DND-41 (cell line): ENCODE results near the gene CACNA1H.

Experiments used
- ATAC-seq: fragments of 200-7000 bp; cut with Tn5 transposase; 3 replicates; pipeline ENCODE4 v1.9.1; 2021; ENCODE audit warnings: low read depth; ENCODE audit not compliant: insufficient read depth
- DNase-seq: peaks from one replicate; pipeline ENCODE4 v3.0.0-alpha.2; 2020
- H2AFZ ChIP-seq: 2 replicates; pipeline ENCODE4 v1.6.0; 2012; ENCODE audit warnings: low read depth, low read length
- H3K27ac ChIP-seq: 2 replicates; pipeline ENCODE4 v1.5.1; 2012; ENCODE audit warnings: low read length, inconsistent platforms
- H3K27me3 ChIP-seq: fragments of 200-600 bp; sonication (generic); 2 replicates; pipeline ENCODE4 v1.6.0; 2012; ENCODE audit warnings: low read length, mild to moderate bottlenecking, inconsistent platforms; ENCODE audit not compliant: insufficient read depth, poor library complexity
- H3K36me3 ChIP-seq: 2 replicates; pipeline ENCODE4 v1.5.1; 2012; ENCODE audit warnings: low read length, inconsistent platforms; ENCODE audit not compliant: insufficient read depth
- H3K4me1 ChIP-seq: 2 replicates; pipeline ENCODE4 v1.5.1; 2012; ENCODE audit warnings: mild to moderate bottlenecking, low read length; ENCODE audit not compliant: insufficient read depth
- H3K4me2 ChIP-seq: 2 replicates; pipeline ENCODE4 v1.6.0; 2012; ENCODE audit warnings: mild to moderate bottlenecking, moderate library complexity, low read length, inconsistent platforms; ENCODE audit not compliant: insufficient read depth
- H3K4me3 ChIP-seq, 2 experiments: fragments of 200-600 bp in 1 of 2; shearing (Covaris generic) in 1 of 2; 2 replicates each; pipeline ENCODE4 v1.5.1; 2012 to 2016; ENCODE audit warnings: inconsistent platforms in 2 of 2, low read length in 2 of 2, mild to moderate bottlenecking in 2 of 2, low read depth in 1 of 2, moderate library complexity in 1 of 2
- H3K79me2 ChIP-seq: 2 replicates; pipeline ENCODE4 v1.6.0; 2012; ENCODE audit warnings: low read length, inconsistent platforms; ENCODE audit not compliant: insufficient read depth
- H3K9ac ChIP-seq: 2 replicates; pipeline ENCODE4 v1.6.0; 2012; ENCODE audit warnings: low read depth, mild to moderate bottlenecking, inconsistent platforms, low read length, moderate library complexity
- H3K9me3 ChIP-seq: 2 replicates; pipeline ENCODE4 v1.5.1; 2012; ENCODE audit warnings: low read length, moderate library complexity, mild to moderate bottlenecking, inconsistent platforms; ENCODE audit not compliant: insufficient read depth, severe bottlenecking
- H4K20me1 ChIP-seq: 2 replicates; pipeline ENCODE4 v1.6.0; 2012; ENCODE audit warnings: low read length; ENCODE audit not compliant: insufficient read depth
- EZH2 ChIP-seq: IDR thresholded peaks from 3 replicates; pipeline ENCODE4 v1.6.1; 2012; ENCODE audit warnings: borderline replicate concordance, low read depth, mild to moderate bottlenecking, moderate library complexity, low read length, inconsistent platforms; ENCODE audit not compliant: severe bottlenecking
- TF ChIP-seq, protein P1 (sequence below): IDR thresholded peaks from 2 replicates; pipeline ENCODE4 v1.5.1; 2012; ENCODE audit warnings: borderline replicate concordance, low read length, moderate library complexity, mild to moderate bottlenecking; ENCODE audit not compliant: poor library complexity, severe bottlenecking; ENCODE audit errors: extremely low read depth

Gene CACNA1H

DNA sequence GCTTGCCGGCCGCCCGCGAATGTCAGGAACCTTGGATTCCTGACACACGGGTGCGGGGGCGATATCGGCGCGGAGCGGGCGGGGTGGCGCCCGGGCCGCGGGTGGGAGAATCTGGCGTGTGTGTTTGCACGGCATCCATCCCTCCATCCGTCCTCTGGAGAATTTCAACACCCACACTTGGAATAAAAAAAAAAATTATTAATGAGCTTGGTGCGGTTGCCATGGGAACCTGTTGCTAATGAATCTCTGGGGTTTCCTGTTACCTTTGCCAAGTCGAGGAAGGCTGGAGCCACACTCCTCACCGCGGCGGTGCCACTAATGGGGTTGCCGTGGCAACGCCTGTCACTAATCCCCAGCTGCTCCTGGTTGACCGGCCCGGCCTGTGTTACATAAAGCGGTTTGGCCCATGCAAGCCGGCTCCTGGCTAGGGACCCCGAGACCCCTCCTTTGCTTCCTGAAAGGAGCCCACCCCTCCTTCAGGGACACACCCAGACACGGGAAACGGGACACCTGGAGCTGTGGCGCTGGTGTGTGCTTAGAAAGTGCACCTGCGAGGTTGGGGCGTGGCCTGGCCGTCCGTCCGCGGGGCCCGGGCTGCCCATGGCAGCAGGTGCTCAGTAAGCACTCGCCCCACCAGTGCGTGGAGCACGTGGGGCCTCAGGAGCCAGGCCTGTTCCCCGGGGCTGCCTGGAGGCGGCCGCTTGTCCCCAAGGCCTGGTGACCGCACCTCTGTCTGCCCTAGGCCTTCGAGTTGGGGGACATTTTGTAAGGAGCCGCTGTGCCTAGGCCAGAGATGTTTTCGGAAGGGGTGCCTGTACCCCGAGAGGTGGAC is 14.6 kb downstream of the CACNA1H start:
- no peak overlapping the region for H3K9ac ChIP-seq
- H3K4me1 ChIP-seq, result no peaks in the 10 kb centered on the region
- no peaks in the 10 kb centered on the region for H3K9me3 ChIP-seq
- H3K4me2 ChIP-seq, result no peak overlapping the region
- no peaks in the 10 kb centered on the region for H3K27me3 ChIP-seq
- ATAC-seq (no peak), DNase-seq (no peak)
- H3K36me3 ChIP-seq, result no peaks in the 10 kb centered on the region
- H2AFZ ChIP-seq, result no peak overlapping the region
- H3K79me2 ChIP-seq, result no peaks in the 10 kb centered on the region
- no peak overlapping the region for H3K4me3 ChIP-seq
- peaks cover 11% of the 10 kb centered on the region; the same call in 1 of the 2 replicates for H4K20me1 ChIP-seq
- TF ChIP-seq, protein P1, sequence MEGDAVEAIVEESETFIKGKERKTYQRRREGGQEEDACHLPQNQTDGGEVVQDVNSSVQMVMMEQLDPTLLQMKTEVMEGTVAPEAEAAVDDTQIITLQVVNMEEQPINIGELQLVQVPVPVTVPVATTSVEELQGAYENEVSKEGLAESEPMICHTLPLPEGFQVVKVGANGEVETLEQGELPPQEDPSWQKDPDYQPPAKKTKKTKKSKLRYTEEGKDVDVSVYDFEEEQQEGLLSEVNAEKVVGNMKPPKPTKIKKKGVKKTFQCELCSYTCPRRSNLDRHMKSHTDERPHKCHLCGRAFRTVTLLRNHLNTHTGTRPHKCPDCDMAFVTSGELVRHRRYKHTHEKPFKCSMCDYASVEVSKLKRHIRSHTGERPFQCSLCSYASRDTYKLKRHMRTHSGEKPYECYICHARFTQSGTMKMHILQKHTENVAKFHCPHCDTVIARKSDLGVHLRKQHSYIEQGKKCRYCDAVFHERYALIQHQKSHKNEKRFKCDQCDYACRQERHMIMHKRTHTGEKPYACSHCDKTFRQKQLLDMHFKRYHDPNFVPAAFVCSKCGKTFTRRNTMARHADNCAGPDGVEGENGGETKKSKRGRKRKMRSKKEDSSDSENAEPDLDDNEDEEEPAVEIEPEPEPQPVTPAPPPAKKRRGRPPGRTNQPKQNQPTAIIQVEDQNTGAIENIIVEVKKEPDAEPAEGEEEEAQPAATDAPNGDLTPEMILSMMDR, result no peak
- no peak overlapping the region for H3K27ac ChIP-seq

DNA sequence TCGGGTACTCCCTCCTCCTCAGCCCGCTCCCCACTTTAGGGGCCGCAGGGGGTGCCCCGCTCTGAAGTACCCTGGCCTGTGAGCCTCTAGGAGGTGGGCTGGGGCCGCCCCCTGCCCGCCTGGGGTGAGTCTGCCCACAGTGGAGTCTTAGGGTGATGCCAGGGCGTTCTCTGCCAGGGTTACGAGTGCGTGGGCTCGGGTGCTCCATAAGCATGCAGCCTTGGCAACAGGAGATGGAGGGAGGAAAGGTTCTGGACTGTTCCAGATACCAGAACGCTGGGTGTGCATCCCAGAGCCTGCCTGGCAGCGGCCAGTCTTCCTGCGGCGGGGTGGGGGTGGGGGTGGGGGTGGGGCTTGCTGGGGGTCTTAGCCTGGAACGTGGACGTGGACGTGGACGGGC is 15.9 kb downstream of the CACNA1H start:
- H3K4me2 ChIP-seq, result no peak overlapping the region
- no peaks in the 10 kb centered on the region for H3K79me2 ChIP-seq
- H3K9ac ChIP-seq, result no peak overlapping the region
- H3K4me1 ChIP-seq, result no peaks in the 10 kb centered on the region
- H3K36me3 ChIP-seq, result no peaks in the 10 kb centered on the region
- no peak overlapping the region for H3K27ac ChIP-seq
- no peaks in the 10 kb centered on the region for H3K27me3 ChIP-seq
- no peak for DNase-seq
- H3K4me3 ChIP-seq, result no peak overlapping the region
- TF ChIP-seq, protein P1, result no peak
- no peak for TF ChIP-seq EZH2
- H4K20me1 ChIP-seq, result peaks cover 11% of the 10 kb centered on the region; the same call in 1 of the 2 replicates
- H3K9me3 ChIP-seq, result no peaks in the 10 kb centered on the region
- ATAC-seq, result no peak
- no peak overlapping the region for H2AFZ ChIP-seq

DNA sequence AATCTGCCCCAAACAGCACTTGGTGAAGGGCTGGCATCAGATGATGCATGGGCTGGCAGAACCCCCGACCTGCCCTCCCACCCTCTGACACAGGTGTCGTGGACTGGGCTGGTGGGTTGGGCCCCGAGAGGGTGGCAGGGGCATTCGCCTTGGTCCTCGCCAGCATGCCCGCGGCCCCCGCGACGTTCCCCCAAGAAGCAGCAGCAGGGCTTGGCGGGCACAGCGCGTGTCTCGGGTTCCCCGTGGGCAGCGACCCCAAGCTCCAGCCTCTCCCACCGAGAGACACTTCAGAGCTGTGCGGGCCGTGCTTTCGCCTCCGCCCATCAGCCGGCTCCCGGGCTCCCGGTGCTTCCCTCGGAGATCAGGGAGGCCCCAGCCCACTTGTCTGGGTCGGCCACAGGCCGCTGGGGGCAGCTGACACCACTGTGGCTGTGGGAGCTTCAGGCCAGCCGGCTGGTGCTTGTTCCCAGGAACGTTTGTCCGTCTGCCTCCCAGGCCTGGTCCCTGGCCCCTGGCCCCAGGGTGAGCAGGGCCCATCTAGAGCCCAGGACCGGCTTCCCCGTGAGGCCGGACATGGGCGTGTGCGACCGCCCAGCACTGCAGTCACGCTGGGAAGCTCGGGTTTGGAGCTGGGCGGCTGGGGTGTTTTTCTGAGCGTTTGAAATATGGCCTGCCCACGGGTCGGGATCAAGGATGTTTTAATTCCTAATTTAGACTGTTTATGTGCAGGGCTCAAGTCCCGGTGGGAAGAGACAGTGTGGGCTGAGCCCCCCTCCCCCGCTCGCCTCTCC is 16.6 kb downstream of the CACNA1H start:
- H2AFZ ChIP-seq, result no peak overlapping the region
- H3K9me3 ChIP-seq, result no peaks in the 10 kb centered on the region
- H3K4me3 ChIP-seq, result no peak overlapping the region
- DNase-seq (no peak), ATAC-seq (no peak)
- H3K27ac ChIP-seq, result no peak overlapping the region
- no peak overlapping the region for H3K4me2 ChIP-seq
- H3K36me3 ChIP-seq, result no peaks in the 10 kb centered on the region
- H4K20me1 ChIP-seq, result peaks cover 11% of the 10 kb centered on the region; the same call in 1 of the 2 replicates
- H3K79me2 ChIP-seq, result no peaks in the 10 kb centered on the region
- H3K9ac ChIP-seq, result no peak overlapping the region
- no peak for TF ChIP-seq EZH2
- TF ChIP-seq, protein P1, result no peak
- H3K27me3 ChIP-seq, result no peaks in the 10 kb centered on the region
- H3K4me1 ChIP-seq, result no peaks in the 10 kb centered on the region
